Measurements from ENCODE around the gene ST3GAL4. TPM values are rescaled to one million over a fixed set of nuclear protein-coding genes. Genes with fewer than 3 reads are reported as not detected.

Gene ST3GAL4
- total and polyA plus RNA-seq, 7 donors = 43.1 to 336 (median 69.2) TPM

GRCh38 chr11:126433244-126433846, 77.9 kb downstream of the ST3GAL4 start:
- DNase-seq = no peak
- no peaks in the 10 kb centered on the region for H3K36me3 ChIP-seq
- H3K4me3 ChIP-seq = no peak overlapping the region
- H3K27me3 ChIP-seq = no peaks in the 10 kb centered on the region
- peak overlapping the region in 2 of 4 donors; percentile 49 to 68 for H3K27ac ChIP-seq
- intact Hi-C loops (cut with DNase I) = no loop called here
- no peaks in the 10 kb centered on the region for H3K9me3 ChIP-seq
- H3K4me1 ChIP-seq = peaks cover 0 to 12% (median 8%) of the 10 kb centered on the region in 4 donors
- 88 to 94% methylated on average over 11 of the region's 11 CpGs for WGBS, 2 donors
- TF ChIP-seq EP300 (IDR thresholded peaks at IDR 0.05) (no peak), CTCF (IDR thresholded peaks at IDR 0.05) (no peak), POLR2AphosphoS5 (IDR thresholded peaks at IDR 0.05) (no peak), POLR2A (IDR thresholded peaks at IDR 0.05) (no peak)

- H3K4me1 ChIP-seq = peaks cover 0 to 12% (median 8%) of the 10 kb centered on the region in 4 donors
- TF ChIP-seq EP300 (IDR thresholded peaks at IDR 0.05) (no peak), CTCF (IDR thresholded peaks at IDR 0.05) (no peak), POLR2AphosphoS5 (IDR thresholded peaks at IDR 0.05) (no peak), POLR2A (IDR thresholded peaks at IDR 0.05) (no peak)
- no peaks in the 10 kb centered on the region for H3K9me3 ChIP-seq
- H3K4me3 ChIP-seq = no peak overlapping the region
- no peaks in the 10 kb centered on the region for H3K27me3 ChIP-seq
- 78 to 82% methylated on average over 16 of the region's 16 CpGs for WGBS, 2 donors
- no peak overlapping the region for H3K27ac ChIP-seq
- no peak for DNase-seq
- intact Hi-C loops (cut with DNase I) = no loop called here
- H3K36me3 ChIP-seq = no peaks in the 10 kb centered on the region
Measured at GRCh38 chr11:126433989-126434949, 78.8 kb downstream of the ST3GAL4 start.

- TF ChIP-seq EP300 (IDR thresholded peaks at IDR 0.05) = no peak
- TF ChIP-seq POLR2AphosphoS5 (IDR thresholded peaks at IDR 0.05) = no peak
- no peak for TF ChIP-seq CTCF (IDR thresholded peaks at IDR 0.05)
- no peak for DNase-seq
- Histone ChIP-seq H3K27ac (no peak overlapping the region), H3K27me3 (no peaks in the 10 kb centered on the region), H3K4me1 (peaks cover 0 to 12% (median 8%) of the 10 kb centered on the region in 4 donors), H3K4me3 (no peak overlapping the region), H3K36me3 (no peaks in the 10 kb centered on the region), H3K9me3 (no peaks in the 10 kb centered on the region)
- intact Hi-C loops (cut with DNase I) = no loop called here
- 92 to 95% methylated on average over 12 of the region's 12 CpGs for WGBS, 2 donors
Measured at GRCh38 chr11:126434950-126435335, 79.5 kb downstream of the ST3GAL4 start.

- peaks cover 0 to 16% (median 8%) of the 10 kb centered on the region in 4 donors for H3K4me1 ChIP-seq
- no peaks in the 10 kb centered on the region for H3K36me3 ChIP-seq
- H3K27me3 ChIP-seq = peaks cover 0 to 4% (median 0%) of the 10 kb centered on the region in 3 donors
- no peak for TF ChIP-seq CTCF (IDR thresholded peaks at IDR 0.05)
- TF ChIP-seq POLR2AphosphoS5 (IDR thresholded peaks at IDR 0.05) = no peak
- no peak for TF ChIP-seq POLR2A (IDR thresholded peaks at IDR 0.05)
- no peak for TF ChIP-seq EP300 (IDR thresholded peaks at IDR 0.05)
- WGBS, 2 donors = 92 to 95% methylated on average over 7 of the region's 7 CpGs
- no peak overlapping the region for H3K27ac ChIP-seq
- no peak overlapping the region for H3K4me3 ChIP-seq
- DNase-seq = no peak
- intact Hi-C loops (cut with DNase I) = no loop called here
- no peaks in the 10 kb centered on the region for H3K9me3 ChIP-seq
Measured at GRCh38 chr11:126436209-126436755, 80.8 kb downstream of the ST3GAL4 start.

Data from sigmoid colon (tissue), 7 donors.